Measurements from ENCODE around the gene MTIF2.

- TF ChIP-seq POLR2A (IDR thresholded peaks at IDR 0.05; ENCODE audit: low read length) (no peak), GATA1 (IDR thresholded peaks at IDR 0.05; ENCODE audit: low read depth, low read length) (no peak)
These were observed 29.3 kb downstream of the MTIF2 start for GRCh38 chr2:55239656-55240222.

All from erythroblast (primary cell).